NCI-H2196 (cell line): Measurements from ENCODE around the gene UNC13B.
"Not testable (repeated sequence)": the region's sequence is repeated elsewhere in the genome, so short reads cannot be mapped to it uniquely, and the experiment has no call there.

Experiments
- DNase-seq: peaks from one replicate; lab custom pipeline; 2025; ENCODE audit not compliant: unreplicated experiment; lab: John Stamatoyannopoulos, UW

Gene UNC13B

DNA sequence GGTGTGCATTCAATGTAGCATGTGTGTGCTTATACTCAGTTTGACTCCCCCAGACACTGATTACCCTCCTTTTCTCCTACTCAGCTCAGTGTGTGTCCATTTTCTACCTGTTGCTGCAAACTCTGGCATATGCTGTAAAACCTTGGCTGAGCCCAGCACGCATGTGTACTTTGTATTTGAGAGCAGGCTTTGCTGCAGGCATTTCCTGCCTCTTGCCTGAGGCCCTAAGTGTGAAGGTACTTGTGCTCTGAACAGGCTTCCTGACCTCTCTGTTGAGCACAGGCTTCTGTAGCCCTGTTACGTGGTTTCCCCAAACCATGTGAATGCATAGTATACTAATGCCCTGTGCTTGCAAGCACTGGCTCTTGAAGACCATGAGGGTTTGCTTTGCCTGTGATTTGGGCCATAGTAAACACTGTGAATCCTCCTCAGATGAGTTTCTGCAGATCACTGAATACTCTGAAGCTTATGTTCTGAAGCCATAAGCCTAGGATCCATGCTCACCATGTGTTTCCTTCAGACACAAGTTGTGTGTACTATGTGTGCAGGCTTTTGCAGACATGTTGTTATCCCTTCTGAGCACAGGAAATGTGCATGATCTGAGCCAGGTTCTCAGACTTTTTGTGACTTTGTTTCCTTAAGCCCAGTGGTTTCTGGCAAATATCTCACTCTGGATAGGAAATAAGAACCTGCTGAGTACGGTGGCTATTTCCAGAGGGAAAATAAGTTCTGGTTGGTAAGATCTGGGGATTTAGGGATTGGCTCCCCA is 203.2 kb downstream of the UNC13B start:
- DNase-seq: no peak

DNA sequence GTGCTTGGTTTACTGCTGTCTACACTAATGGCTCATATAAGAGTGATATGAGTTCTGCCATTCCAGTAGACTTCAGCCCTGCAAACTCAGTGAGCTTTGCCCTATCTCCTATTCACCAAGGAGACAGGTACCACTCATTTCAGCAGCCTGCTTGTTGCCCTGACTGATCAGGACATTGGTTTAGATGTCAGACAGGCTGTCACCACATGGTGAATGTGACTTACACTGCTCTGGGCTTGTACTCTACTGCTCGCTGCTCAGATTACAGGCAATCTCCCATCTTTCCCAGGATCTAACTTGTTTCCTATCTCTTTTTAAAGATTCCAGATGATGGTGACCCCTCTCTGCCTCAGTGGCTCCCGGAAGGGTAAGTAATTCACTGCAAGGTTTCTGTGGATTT is 204.8 kb downstream of the UNC13B start:
- DNase-seq: no peak

DNA sequence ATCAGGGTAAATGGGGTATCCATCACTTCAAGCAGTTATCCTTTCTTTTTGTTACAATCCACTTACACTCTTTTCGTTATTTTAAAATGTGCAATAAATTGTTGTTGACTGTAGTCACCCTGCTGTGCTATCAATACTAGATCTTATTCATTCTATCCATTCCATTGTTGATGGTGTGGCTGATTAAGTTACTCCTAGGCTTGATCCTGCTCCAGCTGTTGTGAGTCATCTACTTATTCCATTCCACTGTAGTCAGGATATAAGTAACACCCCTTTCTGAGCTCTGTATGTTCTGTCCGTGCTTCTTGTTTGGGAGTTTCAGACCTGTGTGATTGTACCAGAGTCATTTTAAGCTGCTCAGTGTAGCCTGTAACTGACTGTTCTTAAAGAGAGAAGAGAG is 205.6 kb downstream of the UNC13B start:
- peak; percentile 8 for DNase-seq

DNA sequence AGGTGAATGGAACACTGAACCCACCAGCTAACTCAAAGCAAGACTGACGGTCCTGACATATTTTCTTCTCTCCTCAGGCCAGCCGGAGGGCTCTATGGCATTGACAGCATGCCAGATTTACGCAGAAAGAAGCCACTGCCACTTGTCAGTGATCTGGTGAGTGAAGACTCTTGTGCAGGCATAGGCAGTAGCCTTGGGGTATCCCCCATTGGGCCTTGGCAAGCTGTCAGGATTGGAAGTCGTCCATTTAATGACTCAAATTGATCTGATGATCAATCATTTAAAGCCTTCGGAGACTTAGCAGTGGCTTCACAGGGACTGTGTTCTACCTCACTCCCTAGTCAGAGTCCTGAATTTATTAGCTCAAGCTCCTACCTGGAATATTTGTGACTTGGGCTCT is 208.4 kb downstream of the UNC13B start:
- no peak for DNase-seq

DNA sequence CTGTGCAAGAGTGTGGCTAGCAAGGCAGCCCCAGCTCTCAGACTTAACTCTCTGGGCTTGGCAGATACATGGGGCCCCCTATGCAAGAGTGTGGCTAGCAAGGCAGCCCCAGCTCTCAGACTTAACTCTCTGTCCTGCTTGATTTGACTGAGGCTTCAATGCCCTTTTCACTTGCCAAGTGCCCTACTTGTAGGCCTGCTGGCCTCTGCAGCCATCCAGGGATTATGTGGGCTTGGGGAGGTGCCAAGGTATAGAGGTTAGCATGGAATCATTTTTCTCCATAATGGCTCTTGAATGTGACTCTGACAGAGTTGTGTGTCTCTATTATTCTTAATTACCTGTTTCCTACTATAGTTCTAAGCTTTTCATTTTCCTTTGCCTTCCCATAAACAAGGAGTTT is 212.6 kb downstream of the UNC13B start:
- no peak for DNase-seq

DNA sequence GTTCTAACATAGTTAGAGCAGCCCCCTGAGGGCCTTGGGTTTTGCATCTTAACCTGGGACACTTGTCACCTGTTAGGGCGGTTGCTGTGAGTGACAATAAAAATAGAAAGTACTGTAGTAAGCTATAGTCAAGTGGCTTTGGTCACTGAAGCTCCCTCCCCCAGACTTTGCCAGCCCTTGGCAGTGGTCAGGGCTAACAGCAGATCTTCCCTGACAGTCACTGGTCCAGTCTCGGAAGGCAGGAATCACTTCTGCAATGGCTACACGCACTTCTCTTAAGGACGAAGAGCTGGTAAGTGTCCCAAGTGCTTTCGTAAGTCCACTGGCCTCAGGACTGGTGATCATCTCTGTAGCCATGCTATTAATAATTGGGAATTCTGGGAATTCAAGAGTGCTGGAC is 213.1 kb downstream of the UNC13B start:
- DNase-seq: no peak

DNA sequence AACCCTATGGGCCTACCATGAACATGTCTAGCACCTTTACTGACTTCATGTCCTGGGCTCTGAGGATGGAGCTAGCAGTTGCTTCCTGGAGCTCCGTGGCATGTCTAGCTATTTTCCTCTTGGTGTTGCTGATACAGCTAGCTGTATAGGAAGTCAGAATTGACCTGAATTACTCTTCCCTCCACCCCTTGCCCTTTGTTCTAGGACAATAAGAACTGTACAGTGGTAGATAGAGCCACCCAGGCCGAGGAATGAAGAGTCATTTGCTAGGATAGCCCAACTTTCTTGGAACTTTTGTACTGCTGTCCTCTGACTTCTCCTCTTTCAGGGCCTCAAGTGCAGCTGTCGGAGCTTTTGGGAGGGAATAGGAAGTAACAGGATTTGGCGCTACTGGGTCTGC is 218.2 kb downstream of the UNC13B start:
- no peak for DNase-seq

DNA sequence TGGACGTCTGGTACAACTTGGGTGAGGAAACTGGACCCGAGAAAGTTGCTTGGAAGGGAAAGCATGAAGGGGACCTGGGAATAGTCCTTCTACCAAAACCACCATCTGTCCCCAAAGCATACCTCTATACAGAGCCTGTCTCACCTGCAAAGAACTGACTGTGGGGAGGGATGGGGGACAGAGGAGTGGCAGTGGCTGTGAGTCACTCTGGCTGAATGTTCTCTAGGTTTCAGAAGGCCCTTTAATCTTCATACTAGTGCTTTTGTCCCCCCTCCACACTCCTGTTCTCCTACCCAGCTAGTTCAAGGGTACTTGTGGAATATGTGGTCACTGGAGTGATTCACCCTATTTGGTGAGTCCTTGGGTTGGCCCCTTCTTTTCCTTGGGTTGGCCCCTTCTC is 218.8 kb downstream of the UNC13B start:
- no peak for DNase-seq

DNA sequence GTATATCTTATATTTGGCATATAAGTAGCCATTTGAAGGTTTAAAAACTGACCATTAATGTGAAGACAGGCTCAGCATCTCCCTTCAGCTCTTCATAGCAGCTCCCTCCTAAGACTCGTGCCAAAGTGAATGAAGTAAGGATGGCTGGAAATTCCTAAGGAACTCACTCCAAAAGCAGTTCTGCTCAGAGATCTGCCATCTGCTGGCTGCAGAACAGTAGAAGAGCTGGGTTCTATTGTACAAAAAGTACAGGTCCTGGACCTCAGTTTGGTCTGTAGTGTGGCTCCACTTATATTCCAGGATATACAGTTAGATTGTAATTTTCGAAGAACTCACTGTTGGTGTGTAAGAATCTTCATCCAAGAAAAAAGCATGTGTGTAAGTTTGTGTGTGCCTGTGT is 223.2 kb downstream of the UNC13B start:
- no peak for DNase-seq

DNA sequence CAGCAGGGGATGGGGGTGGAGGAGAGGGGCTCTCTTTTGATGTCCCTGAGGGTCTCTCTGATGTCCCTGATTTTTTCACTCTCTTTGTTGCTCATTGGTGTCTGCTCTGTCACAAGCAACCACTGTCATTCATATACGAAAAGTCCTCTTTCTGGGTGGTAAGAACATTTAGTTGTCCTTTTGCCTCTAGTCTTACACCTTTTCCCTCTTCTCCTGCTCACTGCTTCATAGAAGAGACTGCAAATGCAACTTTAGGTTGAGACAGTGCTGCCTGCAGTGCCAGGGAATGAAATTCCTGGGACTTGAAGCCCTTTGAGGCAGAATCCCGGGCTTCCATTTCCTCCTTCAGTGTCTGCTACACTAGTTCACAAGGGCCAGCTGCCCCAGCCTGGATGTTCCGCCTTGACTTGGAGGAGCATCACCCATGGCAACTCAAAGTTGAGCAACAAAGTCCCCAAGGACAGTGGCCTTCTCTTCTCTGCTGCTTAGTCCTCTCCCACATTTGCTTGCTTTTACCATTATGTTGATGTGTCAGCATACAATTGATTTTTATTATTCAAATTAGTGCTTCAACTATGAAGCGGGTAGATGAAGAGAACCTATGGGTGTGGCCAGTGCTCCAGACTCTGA is 233.4 kb downstream of the UNC13B start:
- DNase-seq: no peak

DNA sequence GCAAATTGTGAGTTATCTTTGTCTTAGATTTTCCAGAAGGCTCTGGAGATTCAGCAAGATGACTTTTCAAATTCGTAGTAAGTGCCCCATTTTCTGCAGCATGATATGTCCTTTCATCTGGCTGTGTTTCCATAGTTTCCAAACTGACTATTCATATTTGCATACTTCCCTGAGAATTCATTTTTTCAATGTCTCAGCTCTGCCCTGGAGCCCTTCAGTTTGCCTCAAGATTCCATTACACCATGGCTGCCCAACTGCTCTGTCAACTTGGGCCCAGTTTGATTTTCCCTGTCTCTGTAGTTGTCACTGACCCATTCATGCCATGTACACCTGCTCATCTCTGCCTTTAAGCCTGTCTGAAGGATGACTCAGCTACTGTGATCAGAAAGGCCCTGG is 233.9 kb downstream of the UNC13B start:
- no peak for DNase-seq

DNA sequence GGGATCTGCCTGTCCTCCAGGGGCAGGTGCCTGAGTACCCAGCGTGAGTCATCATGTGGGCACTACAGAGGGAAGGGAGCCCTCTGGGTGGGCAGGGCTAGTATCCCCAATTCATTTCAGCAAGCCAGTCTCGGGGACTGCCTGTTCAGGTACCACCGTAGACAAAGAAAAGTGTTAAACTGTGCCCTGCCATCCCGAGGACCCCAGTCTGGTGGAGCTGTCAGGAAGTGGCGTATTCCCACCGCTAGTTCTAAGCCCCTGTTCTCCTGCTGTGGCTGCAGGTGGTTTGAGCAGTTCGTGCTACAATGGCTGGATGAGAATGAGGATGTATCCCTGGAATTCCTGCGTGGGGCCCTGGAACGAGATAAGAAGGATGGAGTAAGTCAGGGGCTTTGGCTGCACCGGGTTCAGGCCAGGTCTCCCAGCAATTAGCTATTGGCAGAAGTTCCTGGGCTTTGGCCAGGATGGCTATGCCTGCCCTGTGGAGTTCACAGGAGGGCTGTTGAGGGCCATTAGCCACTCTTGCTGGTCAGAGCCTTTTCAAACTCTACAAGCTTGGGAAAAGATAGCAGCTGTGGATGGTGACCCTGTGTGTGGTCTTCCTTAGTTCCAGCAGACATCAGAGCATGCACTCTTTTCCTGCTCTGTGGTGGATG is 234.9 kb downstream of the UNC13B start:
- no peak for DNase-seq

DNA sequence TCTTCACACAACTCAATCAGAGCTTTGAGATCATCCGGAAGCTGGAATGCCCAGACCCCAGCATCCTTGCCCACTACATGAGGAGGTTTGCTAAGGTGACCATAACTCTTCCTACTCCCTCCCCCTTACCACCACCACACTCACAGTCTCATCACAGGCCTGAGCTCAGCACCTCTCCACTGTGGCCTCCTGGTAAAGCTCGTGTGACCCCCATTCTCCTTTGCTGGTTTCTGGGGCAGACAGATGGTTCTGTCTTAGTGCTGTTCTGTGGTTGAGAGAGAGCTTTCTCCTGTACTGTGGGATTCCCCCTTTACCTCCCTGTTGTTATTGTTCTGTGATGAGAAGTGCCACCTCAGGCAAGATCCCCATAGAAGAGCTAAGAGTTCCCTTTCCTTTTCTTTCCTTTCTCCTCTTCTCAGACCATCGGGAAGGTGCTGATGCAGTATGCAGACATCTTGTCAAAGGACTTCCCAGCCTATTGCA is 235.4 kb downstream of the UNC13B start:
- no peak for DNase-seq

DNA sequence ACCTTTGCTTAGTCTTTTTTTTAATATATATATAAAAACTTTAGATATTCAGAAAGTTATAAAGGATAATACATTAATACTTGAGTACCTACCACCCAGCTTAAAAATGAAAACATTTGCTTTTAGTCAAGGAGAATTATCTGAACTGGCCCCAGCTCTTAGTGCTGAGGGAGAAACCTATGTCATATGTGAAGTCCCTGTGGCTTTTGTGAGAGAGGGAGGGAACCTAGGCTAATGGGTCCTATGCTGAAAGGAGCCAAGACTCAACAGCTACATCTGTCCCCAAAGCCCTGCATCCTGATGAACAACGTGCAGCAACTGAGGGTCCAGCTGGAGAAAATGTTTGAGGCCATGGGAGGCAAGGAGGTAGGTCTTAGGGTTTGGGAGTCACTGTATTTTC is 236.1 kb downstream of the UNC13B start:
- DNase-seq: no peak

DNA sequence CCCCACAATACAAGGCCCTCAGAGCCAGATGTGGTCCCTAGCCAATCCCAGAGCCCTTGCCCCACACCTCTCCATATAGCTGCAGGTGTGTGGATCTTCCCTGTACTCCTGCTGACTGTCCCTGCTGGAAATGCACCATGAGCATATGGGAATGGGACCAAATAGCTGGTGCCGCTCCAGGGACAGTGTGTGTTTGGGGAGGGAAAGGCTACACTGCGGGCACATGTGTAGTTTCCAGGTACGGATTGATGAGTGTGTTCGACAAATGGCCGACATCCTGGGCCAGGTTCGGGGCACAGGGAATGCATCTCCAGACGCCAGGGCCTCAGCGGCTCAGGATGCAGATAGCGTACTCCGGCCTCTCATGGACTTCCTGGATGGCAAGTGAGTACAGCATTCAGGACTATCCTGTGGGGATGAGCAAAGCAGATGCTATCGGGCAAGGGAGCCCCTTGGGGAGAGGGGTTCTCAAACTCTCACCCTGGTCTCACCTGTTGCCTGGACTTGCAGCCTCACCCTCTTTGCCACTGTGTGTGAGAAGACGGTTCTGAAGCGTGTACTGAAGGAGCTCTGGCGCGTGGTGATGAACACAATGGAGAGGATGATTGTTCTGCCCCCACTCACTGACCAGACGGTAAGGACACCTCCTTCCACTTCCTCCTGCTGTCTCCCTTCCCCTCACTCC is 237.0 kb downstream of the UNC13B start:
- DNase-seq: no peak

DNA sequence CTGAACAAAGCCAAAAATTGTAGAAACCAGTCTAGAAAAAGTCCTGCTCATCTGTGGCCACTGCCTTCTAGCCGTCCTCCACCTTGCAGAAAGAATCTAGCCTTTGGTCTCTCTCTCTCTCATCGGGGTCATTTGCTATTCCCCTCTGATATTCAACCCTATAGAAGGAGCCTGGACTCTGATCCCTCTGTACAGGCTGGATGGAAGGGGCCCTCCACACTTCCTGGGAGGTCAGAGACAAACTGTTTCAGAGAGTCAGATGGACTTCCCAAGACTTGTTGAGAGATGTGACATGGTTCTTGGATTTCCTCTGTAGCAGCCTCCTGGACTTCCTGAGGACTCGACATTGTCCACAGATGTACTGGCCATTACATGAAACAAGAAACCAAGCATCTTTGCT is 243.1 kb downstream of the UNC13B start:
- no peak for DNase-seq

DNA sequence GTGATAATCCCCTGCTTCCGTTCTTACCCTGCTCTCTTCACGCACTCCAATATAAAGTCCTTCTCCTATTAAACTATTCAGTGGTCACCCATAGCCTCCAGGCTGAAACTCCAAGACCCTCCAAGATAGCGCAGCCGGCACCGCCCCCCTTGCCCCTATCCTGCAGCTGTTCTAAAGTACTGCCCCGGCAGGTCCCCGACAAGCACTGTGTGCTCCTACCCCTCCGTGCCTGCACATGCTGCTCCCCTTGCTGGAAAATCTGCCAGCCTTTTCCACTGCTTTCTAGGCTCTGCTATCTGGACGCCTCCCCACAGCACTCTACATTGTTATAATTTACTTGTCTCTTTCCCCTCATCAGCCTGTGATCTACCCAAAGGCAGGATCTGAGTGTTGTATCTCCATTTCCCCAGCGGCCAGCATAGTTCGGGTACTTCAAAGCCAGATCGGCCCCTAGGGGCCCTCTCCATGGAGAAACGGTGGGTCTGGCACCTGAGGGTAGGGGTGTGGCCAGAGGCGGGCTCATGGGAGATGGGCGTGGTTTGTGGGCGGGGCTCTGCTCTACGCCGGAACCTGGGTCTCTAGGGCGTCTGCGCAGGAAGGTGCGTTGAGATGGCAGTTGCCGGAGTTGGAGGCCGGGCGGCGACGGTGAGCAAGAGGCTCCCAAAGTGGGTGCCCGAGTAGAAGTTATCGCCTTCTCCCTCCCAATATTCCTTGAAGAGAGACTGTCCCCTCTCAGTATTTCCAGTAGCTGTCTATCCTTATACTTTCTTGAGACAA is 244.6 kb downstream of the UNC13B start:
- DNase-seq: no peak

DNA sequence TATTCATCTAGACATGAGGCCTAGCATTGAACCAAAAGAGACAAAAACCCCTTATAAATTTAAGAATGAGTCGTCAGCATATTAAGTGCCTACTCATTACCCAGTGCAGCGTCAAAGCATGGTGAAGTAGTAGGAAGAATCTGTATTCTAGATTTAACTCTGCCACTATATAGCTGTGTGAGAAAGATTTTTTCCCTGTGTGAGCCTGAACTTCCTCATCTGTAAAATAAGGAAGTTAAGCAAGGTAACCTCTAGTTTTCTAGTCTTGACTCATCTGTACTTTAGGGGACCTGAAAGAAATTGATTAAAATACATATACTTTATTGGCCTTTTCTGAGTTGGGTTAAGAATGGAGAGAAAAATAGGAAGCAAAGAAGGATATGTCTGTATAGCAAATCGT is 246.0 kb downstream of the UNC13B start:
- no peak for DNase-seq

DNA sequence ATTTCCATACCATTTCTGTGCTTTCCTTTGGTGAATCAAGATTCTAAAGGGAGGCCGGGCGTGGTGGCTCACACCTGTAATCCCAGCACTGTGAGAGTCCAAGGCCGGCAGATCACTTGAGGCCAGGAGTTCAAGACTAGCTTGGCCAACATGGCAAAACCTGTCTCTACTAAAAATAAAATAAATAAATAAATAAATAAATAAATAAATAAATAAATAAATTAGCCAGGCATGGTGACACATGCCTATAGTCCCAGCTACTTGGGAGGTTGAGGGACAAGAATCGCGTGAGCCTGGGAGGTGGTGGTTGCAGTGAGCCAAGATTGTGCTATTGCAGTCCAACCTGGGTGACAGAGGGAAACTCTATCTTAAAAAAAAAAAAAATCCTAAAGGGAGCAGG is 247.6 kb downstream of the UNC13B start:
- DNase-seq: not testable (repeated sequence)

DNA sequence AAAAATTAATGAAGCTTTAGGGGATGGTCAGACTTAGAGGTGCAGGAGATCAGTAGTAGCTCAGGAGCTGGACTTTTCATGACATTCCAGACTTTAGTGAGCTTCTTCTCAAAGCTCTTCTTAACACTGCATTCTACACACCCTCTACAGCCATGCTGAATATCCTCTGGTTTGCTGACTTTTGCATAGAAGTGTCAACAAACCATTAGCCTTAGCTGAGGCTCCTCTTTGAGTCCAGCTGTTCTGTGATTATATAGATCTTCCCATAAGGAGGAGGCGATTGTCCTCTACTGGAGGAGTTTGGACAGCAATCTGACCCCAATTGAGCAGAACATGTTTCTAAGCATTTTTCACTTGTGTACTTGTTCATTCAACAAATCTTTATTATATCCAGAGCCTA is 253.1 kb downstream of the UNC13B start:
- DNase-seq: no peak
